AG04449 (cell line): ENCODE measurements around the gene NRTN.

ENCODE experiments used
- CTCF ChIA-PET: fragments of 350-600 bp; formaldehyde crosslinking; extraction: SDS; loops from one replicate; lab custom pipeline; 2021; ENCODE audit warnings: antibody characterized with exemption; lab: Yijun Ruan, JAX
- POLR2A ChIA-PET: fragments of 400-600, 350-600 bp; formaldehyde crosslinking; extraction: SDS; loops from one replicate; lab custom pipeline; 2020; ENCODE audit warnings: antibody characterized with exemption, inconsistent platforms; lab: Yijun Ruan, JAX
- DNase-seq: peaks from one replicate; pipeline ENCODE4 v3.0.0-alpha.2; 2010; ENCODE audit warnings: low read depth, low spot score
- H3K4me3 ChIP-seq: 2 replicates; pipeline ENCODE4 v1.5.1; 2011; ENCODE audit warnings: low read depth, mild to moderate bottlenecking, control low read depth, low read length
- CTCF ChIP-seq: IDR thresholded peaks from one replicate; pipeline ENCODE4 v1.5.1; 2011; ENCODE audit warnings: mild to moderate bottlenecking, moderate library complexity, low read length, control low read depth, inconsistent platforms; ENCODE audit not compliant: insufficient read depth; ENCODE audit errors: missing control alignments

Gene NRTN, protein sequence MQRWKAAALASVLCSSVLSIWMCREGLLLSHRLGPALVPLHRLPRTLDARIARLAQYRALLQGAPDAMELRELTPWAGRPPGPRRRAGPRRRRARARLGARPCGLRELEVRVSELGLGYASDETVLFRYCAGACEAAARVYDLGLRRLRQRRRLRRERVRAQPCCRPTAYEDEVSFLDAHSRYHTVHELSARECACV

GRCh38 chr19:5804516-5805461 is at the start of gene NRTN:
NRTN (plus strand) TSS chr19:5805067; CDS start chr19:5824166, 19,099 bp downstream.
- no peak for DNase-seq
- no peak for TF ChIP-seq CTCF
- H3K4me3 ChIP-seq = peak within 1 kb of the TSS; percentile 49
- ChIA-PET CTCF (interaction anchor here (0.6 to 2.7 kb wide), 69 partner anchors 9 to 414 kb away, joined by 3 to 100 read pairs (median 5); partner anchors contain the start of genes CATSPERD, DUS3L, FUT3 and FUT5), POLR2A (interaction anchor here (1.2 kb wide), 1 partner anchor 99 kb away, joined by 10 read pairs; the partner anchor contains the start of gene NDUFA11)

- DNase-seq = no peak
- no peak overlapping the region for H3K4me3 ChIP-seq
- ChIA-PET CTCF (interaction anchor here (1.0 kb wide), 1 partner anchor 32 kb away, joined by 3 read pairs; no protein-coding TSS in a partner anchor), POLR2A (no interaction called here)
- TF ChIP-seq CTCF = no peak
Measured at GRCh38 chr19:5762608-5763217, 42.2 kb upstream of the NRTN start.

GRCh38 chr19:5765220-5765619 is 39.6 kb upstream of the NRTN start:
- no peak for TF ChIP-seq CTCF
- POLR2A ChIA-PET = no interaction called here
- no peak overlapping the region for H3K4me3 ChIP-seq
- CTCF ChIA-PET = no interaction called here
- DNase-seq = no peak

GRCh38 chr19:5767949-5768348 is 36.9 kb upstream of the NRTN start:
- ChIA-PET POLR2A (no interaction called here), CTCF (interaction anchor here (1.2 kb wide), 1 partner anchor 47 kb away, joined by 3 read pairs; no protein-coding TSS in a partner anchor)
- no peak for DNase-seq
- no peak for TF ChIP-seq CTCF
- H3K4me3 ChIP-seq = no peak overlapping the region

DNA sequence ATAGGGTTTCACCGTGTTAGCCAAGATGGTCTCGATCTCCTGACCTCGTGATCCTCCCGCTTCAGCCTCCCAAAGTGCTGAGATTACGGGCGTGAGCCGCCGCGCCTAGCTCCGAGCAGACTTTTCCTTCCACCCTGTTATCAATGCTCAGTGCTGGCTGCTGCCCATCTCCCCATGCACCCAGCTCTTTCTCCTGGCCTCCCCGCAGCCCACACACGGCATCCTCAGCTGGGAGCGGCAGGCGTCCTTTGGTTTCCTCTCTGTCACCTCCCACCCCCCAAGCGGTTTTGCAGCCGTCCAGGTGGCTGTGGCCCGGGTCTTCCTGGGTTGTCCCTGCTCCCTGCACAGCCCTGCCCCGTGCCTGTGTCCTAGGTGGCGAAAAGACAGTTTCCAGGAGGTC is 32.5 kb upstream of the NRTN start:
- POLR2A ChIA-PET = no interaction called here
- CTCF ChIA-PET = interaction anchor here (0.6 to 1.3 kb wide), 2 partner anchors 24 to 275 kb away, joined by 3 to 4 read pairs; no protein-coding TSS in a partner anchor
- DNase-seq = no peak
- TF ChIP-seq CTCF = no peak
- H3K4me3 ChIP-seq = no peak overlapping the region
